GM10847 (cell line): Measurements from ENCODE around the gene ABCC1.

Source experiments
- POLR2A ChIP-seq: IDR thresholded peaks from 2 replicates; pipeline ENCODE4 v1.6.1; 2011; ENCODE audit not compliant: insufficient read length; ENCODE audit errors: extremely low read depth

Gene ABCC1

GRCh38 chr16:15955425-15955824 is 6.0 kb downstream of the ABCC1 start:
- no peak for TF ChIP-seq POLR2A

- no peak for TF ChIP-seq POLR2A
These were observed 9.4 kb downstream of the ABCC1 start for GRCh38 chr16:15958703-15959348.

- TF ChIP-seq POLR2A: no peak
These were observed 10.9 kb downstream of the ABCC1 start for GRCh38 chr16:15960124-15960971.

- TF ChIP-seq POLR2A: no peak
These were observed 11.7 kb downstream of the ABCC1 start for GRCh38 chr16:15961060-15961511.

GRCh38 chr16:15961571-15962090 is 12.2 kb downstream of the ABCC1 start:
- TF ChIP-seq POLR2A: no peak

GRCh38 chr16:15963307-15963910 is 14.0 kb downstream of the ABCC1 start:
- no peak for TF ChIP-seq POLR2A

- TF ChIP-seq POLR2A: no peak
These were observed 17.0 kb downstream of the ABCC1 start for GRCh38 chr16:15966420-15966819.

GRCh38 chr16:15966836-15967546 is 17.6 kb downstream of the ABCC1 start:
- TF ChIP-seq POLR2A: no peak

GRCh38 chr16:15967655-15968315 is 18.4 kb downstream of the ABCC1 start:
- no peak for TF ChIP-seq POLR2A

GRCh38 chr16:15970202-15970601 is 20.8 kb downstream of the ABCC1 start:
- TF ChIP-seq POLR2A: no peak

GRCh38 chr16:15970743-15971439 is 21.5 kb downstream of the ABCC1 start:
- TF ChIP-seq POLR2A: no peak

GRCh38 chr16:15971440-15971815 is 22.0 kb downstream of the ABCC1 start:
- no peak for TF ChIP-seq POLR2A

- no peak for TF ChIP-seq POLR2A
These were observed 22.8 kb downstream of the ABCC1 start for GRCh38 chr16:15972046-15972868.
